Brain microvascular endothelial cell (primary cell): ENCODE measurements around the gene EXT2.

Experiments
- DNase-seq: peaks from one replicate; pipeline ENCODE4 v3.0.0-alpha.2; 2020
- H3K27ac ChIP-seq: fragments of 250-450 bp; sonication (Bioruptor Pico); 2 replicates; pipeline ENCODE4 v1.5.1; 2020; ENCODE audit warnings: mild to moderate bottlenecking, moderate library complexity
- H3K27me3 ChIP-seq: fragments of 250-450 bp; sonication (Bioruptor Pico); replicated peaks from 2 replicates; pipeline ENCODE4 v1.5.1; 2020; ENCODE audit warnings: mild to moderate bottlenecking
- H3K36me3 ChIP-seq: fragments of 250-450 bp; sonication (Bioruptor Pico); replicated peaks from 2 replicates; pipeline ENCODE4 v1.5.1; 2020; ENCODE audit warnings: mild to moderate bottlenecking
- H3K4me3 ChIP-seq: 2 replicates; pipeline ENCODE4 v1.5.1; 2011; ENCODE audit warnings: low read depth, mild to moderate bottlenecking, control low read depth, low read length, moderate library complexity
- CTCF ChIP-seq: IDR thresholded peaks from 2 replicates; pipeline ENCODE4 v1.5.1; 2011; ENCODE audit warnings: low read depth, mild to moderate bottlenecking, moderate library complexity, low read length, control low read depth, inconsistent platforms; ENCODE audit errors: missing control alignments
- in situ Hi-C: cut with HindIII; loops from 2 replicates; pipeline ENCODE4 v1.10.0; 2017; ENCODE audit warnings: low sequenced_read_pairs, low pct_ligation_motif_present

The EXT2 gene

DNA sequence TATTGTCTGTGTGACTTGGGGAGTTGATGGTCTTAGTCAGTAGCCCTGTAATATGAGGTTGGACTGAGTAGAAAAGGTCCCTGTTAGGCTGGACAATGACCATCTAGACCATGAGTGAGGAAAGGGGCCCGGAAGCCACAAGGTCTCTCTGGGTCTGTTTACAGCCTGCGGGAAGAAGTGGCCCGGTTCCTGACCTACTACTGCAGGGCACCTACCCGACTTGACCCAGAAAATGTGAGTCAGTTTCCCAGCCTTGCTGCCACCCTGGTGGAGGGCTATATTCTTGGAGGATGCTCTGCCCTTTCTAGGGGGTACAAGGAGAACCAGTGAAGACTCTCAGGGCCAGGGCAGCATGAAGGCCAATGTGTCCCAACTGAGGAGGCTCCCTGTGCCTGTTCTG lies 44.3 kb upstream of the EXT2 start:
- no peak for TF ChIP-seq CTCF
- in situ Hi-C loops: no loop called here

DNA sequence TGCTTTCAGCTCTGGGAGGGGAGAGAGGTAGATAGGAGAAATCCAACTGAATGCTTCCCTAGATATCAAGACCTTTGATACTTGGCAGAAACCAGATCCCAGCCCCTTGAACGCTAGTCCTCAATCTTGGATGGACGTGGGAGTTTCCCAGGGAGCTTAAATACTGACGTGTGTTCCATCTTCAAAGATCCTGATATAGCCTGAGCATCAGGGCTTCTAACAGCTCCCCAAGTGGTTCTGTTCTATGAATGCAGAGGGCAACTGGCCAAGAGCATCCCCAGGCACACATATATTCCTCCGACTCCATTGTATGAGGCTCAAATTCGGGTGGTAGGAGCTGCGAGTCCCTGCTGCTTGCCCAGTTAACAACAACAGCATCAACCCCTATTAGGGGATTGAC lies 38.1 kb upstream of the EXT2 start:
- no peak overlapping the region for H3K27ac ChIP-seq
- no peaks in the 10 kb centered on the region for H3K36me3 ChIP-seq
- in situ Hi-C loops: no loop called here
- H3K27me3 ChIP-seq: no peaks in the 10 kb centered on the region
- H3K4me3 ChIP-seq: no peak overlapping the region
- peak; percentile 13 for TF ChIP-seq CTCF
- DNase-seq: no peak

More for the DNA sequence above, 44.3 kb upstream of the EXT2 start:
- DNase-seq: no peak
- H3K27ac ChIP-seq: no peak overlapping the region
- no peak overlapping the region for H3K4me3 ChIP-seq
- H3K36me3 ChIP-seq: no peaks in the 10 kb centered on the region
- H3K27me3 ChIP-seq: no peaks in the 10 kb centered on the region

DNA sequence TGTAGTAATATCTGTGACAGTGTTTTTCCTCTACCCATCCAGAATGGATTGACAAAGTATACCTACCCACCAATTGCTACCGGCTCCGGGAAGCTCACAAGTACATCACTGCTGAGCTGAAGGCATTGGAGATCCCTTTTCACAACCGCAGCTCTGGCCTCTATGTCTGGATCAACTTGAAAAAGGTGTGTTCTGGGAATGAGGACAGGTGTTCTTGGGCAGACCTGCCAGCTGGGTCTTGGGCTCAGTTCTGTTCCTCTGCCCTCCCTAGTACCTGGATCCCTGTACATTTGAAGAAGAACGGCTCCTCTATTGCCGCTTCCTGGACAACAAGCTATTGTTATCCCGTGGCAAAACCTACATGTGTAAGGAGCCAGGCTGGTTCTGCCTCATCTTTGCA lies 37.2 kb upstream of the EXT2 start:
- TF ChIP-seq CTCF: no peak
- H3K27ac ChIP-seq: no peak overlapping the region
- DNase-seq: no peak
- no peaks in the 10 kb centered on the region for H3K27me3 ChIP-seq
- in situ Hi-C loops: no loop called here
- no peaks in the 10 kb centered on the region for H3K36me3 ChIP-seq
- H3K4me3 ChIP-seq: no peak overlapping the region

DNA sequence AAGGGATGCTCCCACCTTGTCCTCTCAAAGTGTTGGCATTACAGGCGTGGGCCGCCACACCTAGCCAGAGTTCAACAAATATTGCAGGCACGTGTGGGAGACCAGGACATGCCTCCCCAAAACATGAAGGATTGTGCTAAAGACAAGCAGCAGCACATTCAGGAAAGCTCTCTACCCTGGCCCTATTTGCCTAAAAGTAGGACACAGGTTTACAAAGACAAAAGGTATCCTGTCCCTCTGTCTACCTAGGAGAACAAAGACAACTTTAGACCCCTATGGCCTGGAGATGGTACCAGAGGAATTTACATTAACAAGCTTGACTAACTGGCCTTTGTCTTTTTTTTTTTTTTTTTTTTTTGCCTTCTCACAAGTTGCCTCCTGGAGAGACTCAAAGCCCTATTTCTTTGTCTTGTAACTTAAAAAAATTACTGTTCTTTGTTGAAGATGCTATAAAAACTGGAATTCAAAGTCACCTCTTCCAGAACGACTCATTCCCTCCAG lies 30.3 kb upstream of the EXT2 start:
- no peak for DNase-seq

GRCh38 chr11:44065841-44066731 lies 29.4 kb upstream of the EXT2 start, which contains the start of gene ACCS:
ACCS (plus strand) TSS chr11:44066270; CDS start chr11:44067628, 1,358 bp downstream.
- DNase-seq: peak; percentile 84
- H3K36me3 ChIP-seq: no peaks in the 10 kb centered on the region
- H3K27me3 ChIP-seq: no peaks in the 10 kb centered on the region
- in situ Hi-C loops: no loop called here
- peak within 1 kb of the TSS; percentile 73 for H3K4me3 ChIP-seq
- peak; percentile 91 for TF ChIP-seq CTCF
- H3K27ac ChIP-seq: peak within 1 kb of the TSS; percentile 78

More for the DNA sequence above, 30.3 kb upstream of the EXT2 start:
- no peak overlapping the region for H3K27ac ChIP-seq
- H3K27me3 ChIP-seq: no peaks in the 10 kb centered on the region
- in situ Hi-C loops: no loop called here
- TF ChIP-seq CTCF: no peak
- H3K36me3 ChIP-seq: no peaks in the 10 kb centered on the region
- H3K4me3 ChIP-seq: no peak overlapping the region
